GM18519 (cell line): ENCODE measurements around the gene ZDHHC5.
"Not testable (repeated sequence)": the region's sequence is repeated elsewhere in the genome, so short reads cannot be mapped to it uniquely, and the experiment has no call there.

Experiments used
- ATAC-seq: cut with Tn5 transposase; IDR thresholded peaks from one replicate; pipeline ENCODE4 v1.9.1; 2021; ENCODE audit warnings: mild to moderate bottlenecking, moderate library complexity; ENCODE audit not compliant: unreplicated experiment, low FRiP score

Gene ZDHHC5

GRCh38 chr11:57662893-57663292 lies 5.0 kb upstream of the ZDHHC5 start:
- no peak for ATAC-seq

GRCh38 chr11:57663975-57664374 lies 3.9 kb upstream of the ZDHHC5 start:
- ATAC-seq, result no peak

DNA sequence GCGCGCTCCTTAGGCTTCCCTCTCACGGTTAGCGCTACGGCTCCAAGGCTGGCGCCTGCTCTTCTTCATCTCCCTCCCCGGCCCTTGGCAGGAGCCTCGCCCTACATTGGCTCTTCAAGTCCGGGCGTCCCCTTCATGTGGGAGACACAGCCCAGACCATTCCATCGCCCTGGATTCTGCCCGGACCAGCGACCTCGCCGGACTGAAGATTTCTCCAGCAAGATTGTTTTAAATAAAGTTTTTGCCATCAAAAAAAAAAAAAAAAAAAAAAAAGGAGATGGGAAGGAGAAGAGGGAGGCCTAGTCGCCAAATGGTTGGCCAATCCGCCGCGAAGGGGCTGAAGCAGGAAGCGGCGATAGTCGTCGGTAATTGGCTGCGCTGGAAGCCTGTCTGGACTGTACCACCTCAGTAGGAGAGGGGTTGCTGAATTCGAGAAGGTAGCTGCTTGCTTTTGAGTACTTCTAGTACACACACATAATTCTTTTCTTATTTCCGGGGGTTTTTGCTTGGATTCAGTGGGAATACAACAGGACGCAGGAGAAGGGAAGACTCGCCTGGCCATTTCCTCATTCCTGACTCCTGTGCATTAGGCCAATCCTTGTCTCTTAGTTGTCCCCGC lies 688 bp upstream of the ZDHHC5 start:
- peak; percentile 45 for ATAC-seq

DNA sequence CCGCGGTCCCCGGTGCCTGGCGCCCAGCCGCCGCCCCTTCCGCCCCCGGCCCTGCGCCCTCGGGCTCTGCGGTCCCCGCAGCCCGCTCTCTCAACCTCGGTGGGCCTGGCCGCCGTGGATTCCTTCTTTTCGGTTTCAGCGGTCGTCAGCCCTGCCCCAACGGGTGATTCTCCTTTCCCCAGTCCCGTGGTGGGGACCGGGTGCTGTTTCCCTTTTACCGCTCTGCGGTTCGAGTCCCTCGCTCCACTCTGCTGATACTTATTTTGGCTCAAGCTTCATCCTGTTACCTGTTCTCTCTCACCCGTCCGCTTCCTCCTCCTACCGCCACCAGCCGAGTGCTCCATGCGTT lies 494 bp downstream of the ZDHHC5 start:
- ATAC-seq, result no peak

DNA sequence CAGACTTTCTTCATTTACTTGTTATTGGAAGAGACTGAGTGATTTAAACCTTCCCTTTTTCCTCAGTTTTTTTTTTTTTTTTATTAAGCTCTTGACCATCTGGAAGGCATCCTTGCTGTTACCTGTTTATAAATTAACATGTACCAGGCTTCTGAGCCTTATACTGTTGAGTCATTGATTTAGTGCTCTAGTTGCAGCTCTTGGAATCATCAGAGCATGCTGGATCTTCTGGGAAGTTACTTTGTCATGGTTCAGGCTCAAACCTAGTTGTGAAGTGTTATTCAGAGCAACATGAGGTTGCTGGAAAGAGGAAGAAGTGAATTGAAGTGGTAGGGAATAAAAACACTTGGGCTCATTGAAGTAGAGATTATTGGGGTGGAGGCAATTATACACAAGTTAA lies 6.3 kb downstream of the ZDHHC5 start:
- ATAC-seq, result no peak

DNA sequence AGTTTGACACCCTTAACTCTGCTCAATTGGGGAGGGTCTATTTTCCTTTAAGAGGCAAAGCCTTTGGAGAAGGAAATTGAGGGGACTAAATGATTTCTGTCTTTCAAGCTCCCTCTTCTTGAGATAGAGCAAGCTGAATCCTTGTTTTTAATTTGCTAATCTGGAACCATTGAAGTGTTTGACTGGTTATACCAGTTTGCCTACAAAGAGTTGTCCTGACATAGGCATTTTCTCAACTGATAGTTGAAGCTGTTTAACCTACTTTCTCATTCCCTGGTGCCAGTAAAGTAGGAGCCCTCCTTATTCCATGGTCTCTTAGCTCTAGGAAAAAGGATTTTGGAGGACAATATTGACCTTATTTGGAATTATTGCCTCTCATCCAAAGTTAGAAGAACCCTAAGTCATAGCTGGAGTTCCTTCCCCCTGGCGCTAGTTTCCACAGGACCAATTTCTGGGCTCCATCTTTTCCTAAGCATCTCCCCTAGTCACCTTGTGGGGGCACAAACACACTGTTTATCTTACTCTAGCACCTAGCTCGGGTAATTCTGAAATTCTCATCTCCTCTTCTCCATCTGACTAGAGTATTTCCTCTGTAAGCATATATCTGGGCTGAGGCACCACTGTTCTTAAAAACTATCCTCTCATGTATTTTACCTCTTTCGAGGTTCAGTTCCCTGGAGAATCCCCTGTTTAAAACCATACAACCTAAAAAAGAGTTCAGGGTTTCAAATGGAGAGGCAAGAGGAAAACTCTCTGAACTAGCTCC lies 7.4 kb downstream of the ZDHHC5 start:
- ATAC-seq, result no peak

DNA sequence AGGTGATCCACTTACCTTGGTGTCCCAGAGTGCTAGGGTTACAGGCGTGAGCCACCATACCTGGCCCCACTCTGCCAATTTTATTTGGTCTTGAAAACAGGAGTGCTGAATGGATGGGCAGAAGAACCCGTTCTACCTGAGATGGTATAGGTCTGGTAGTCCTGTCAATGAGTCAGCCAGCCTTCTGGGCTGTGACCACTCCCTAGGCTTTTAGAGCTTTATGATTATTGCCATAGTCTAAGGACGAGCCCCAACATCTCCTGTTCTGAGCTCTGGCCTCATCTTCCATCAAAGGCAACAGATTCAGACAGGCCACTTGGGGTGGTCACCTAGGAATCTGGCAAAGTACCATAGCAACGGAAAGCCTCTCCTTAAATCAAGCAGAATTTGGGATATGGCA lies 11.5 kb downstream of the ZDHHC5 start:
- no peak for ATAC-seq

GRCh38 chr11:57680552-57680874 lies 12.6 kb downstream of the ZDHHC5 start:
- ATAC-seq, result no peak

DNA sequence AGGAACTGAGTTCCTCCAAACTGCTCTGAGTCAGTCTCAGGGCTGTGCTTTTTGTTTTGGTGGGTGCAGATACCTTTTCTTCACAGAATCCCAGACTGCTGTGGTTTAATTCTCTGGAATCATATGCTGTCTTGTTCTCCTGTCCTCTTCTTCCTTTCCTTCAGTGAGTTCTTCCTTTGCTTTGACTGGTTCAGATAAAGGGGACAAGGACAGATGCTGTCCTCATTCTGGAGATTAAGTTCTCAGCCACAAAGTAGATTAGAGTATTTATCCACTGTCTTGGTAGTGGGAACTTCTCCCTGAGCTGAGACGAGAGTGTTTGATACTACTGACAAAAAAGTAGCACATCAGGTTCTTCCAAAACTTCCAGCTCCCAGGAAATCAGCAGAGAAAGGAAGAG lies 13.3 kb downstream of the ZDHHC5 start:
- ATAC-seq, result no peak

- not testable (repeated sequence) for ATAC-seq
Measured at GRCh38 chr11:57690474-57690873, 22.6 kb downstream of the ZDHHC5 start.

GRCh38 chr11:57698843-57699365 lies 31.0 kb downstream of the ZDHHC5 start:
- no peak for ATAC-seq

- no peak for ATAC-seq
Measured at GRCh38 chr11:57699813-57700212, 31.9 kb downstream of the ZDHHC5 start.

GRCh38 chr11:57700425-57700824 lies 32.5 kb downstream of the ZDHHC5 start:
- no peak for ATAC-seq

- ATAC-seq, result no peak
Measured at GRCh38 chr11:57703341-57703740, 35.4 kb downstream of the ZDHHC5 start.

GRCh38 chr11:57704932-57705331 lies 37.0 kb downstream of the ZDHHC5 start:
- ATAC-seq, result no peak

DNA sequence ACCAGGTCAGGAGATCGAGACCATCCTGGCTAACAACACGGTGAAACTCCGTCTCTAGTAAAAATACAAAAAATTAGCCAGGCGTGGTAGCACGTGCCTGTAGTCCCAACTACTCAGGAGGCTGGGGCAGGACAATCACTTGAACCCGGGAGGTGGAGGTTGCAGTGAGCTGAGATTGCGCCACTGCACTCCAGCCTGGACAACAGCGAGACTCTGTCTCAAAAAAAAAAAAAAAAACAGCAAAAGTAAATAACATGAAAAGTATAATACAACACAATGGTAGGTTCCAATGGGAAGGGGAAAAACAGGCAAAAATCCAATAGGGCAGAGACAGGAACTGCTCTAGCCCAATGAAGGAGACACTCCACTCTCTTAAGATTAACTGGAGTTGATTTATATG lies 37.5 kb downstream of the ZDHHC5 start:
- ATAC-seq, result not testable (repeated sequence)

DNA sequence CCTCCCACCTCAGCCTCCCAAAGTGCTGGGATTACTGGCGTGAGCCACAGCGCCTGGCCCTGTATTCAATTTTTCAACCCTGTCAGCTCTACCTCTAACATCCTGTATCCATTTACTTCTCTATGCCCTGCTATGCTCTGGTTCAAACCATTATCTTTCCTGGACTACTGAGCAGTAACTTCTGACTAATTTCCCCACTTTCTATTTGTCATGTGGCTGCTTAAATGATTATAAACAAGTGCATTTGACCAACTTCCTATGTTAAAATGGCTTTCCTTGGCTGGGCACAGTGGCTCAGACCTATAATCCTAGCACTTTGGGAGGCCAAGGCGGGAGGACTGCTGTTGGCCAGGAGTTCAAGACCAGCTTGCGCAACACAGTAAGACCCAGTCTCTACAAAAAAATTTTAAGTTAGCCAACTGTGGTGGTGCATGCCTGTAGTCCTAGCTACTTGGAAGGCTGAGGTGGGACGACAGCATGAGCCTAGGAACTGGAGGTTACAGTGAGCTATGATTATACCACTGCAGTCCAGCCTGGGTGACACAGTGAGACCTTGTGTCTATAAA lies 42.0 kb downstream of the ZDHHC5 start:
- no peak for ATAC-seq

DNA sequence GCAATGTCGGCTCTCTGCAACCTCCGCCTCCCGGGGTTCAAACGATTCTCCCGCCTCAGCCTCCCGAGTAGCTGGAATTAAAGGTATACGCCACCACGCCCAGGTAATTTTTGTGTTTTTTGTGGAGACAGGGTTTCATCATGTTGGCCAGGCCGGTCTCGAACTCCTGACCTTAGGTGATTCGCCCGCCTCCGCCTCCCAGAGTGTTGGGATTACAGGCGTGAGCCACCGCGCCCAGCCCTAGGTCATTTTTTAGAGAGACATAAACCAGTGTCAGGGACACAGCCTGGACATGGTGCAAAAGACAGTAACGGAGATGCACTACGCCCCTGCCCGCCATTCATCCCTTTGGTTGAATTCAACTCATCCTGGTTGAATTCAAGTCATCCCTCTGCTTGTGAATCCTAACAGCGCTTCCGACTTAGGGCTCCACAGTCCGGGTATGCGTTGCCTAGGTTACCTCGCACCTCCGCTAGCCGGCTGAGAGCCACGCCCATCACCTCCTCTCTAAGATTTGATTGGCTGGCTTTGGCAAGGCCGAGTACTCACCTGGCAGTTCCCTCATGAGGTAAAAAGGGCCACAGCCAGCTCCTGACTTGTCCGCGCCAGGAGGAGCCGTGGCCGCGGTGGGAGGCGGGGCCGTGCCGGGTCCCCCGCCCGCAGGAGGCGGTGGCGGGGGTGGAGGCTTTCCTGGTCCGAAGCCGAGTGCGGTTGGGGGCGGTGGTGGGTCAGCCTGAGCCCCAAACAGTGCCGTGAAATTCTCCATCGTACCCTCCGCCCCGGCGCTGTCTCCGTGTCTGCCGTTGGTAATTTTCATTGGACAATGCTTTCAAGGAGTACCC lies 43.7 kb downstream of the ZDHHC5 start, which contains the start of gene MED19:
TSS of gene MED19 (minus strand) at position 802 of the 842 bp plus-strand sequence. CDS start at position 766, 36 bp downstream.
- ATAC-seq, result peak; percentile 32

- peak; percentile 97 for ATAC-seq
Measured at GRCh38 chr11:57712256-57713150, 44.6 kb downstream of the ZDHHC5 start, which contains the start of gene TMX2. Gene TMX2 (plus strand): TSS chr11:57712593. CDS start chr11:57712619, 26 bp downstream.

DNA sequence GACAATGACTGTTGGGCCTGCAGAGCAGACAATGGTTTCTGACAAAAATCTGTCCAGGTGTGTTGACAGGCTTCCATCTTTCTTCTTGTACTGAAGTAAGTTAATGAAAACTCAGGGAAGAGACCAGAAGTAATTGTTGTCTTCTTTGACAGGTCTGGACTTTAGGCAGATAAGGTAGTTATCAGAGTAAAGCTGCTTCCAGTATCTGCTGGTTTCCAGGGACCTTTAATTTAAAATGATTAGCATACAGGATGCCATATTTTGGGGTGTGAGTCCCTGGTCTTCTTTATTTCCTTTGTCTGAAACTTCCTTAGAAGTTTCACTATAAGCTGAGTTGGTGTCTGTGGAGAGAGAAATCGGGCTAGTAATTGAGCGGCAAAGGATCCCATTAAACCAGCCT lies 45.9 kb downstream of the ZDHHC5 start:
- ATAC-seq, result no peak
